Liver (tissue), 9 donors: Measurements from ENCODE around the gene MED10. TPM values are rescaled to one million over a fixed set of nuclear protein-coding genes. Genes with fewer than 3 reads are reported as not detected.

Source experiments
- DNase-seq: peaks from one replicate; pipeline ENCODE4 v3.0.0-alpha.2; 2017; ENCODE audit warnings: low spot score
- H3K27ac ChIP-seq, 2 donors: one replicate each; pipeline ENCODE4 v1.7.0; 2013; ENCODE audit warnings: inconsistent platforms in 2 of 2, low read length in 2 of 2, control low read depth in 1 of 2, low read depth in 1 of 2, mild to moderate bottlenecking in 1 of 2
- H3K27me3 ChIP-seq, 4 donors: one replicate each; pipeline versions ENCODE4 v1.6.1 to v1.7.0; 2013; ENCODE audit warnings: low read length in 3 of 4, inconsistent platforms in 1 of 4, mild to moderate bottlenecking in 1 of 4, moderate library complexity in 1 of 4; ENCODE audit not compliant: control insufficient read depth in 4 of 4, insufficient read depth in 4 of 4
- H3K36me3 ChIP-seq, 4 donors: one replicate each; pipeline versions ENCODE4 v1.6.1 to v1.7.0; 2013; ENCODE audit warnings: low read length in 3 of 4, mild to moderate bottlenecking in 3 of 4, low read depth in 1 of 4, moderate library complexity in 1 of 4; ENCODE audit not compliant: control insufficient read depth in 4 of 4, insufficient read depth in 3 of 4
- H3K4me1 ChIP-seq, 4 donors: one replicate each; pipeline versions ENCODE4 v1.6.1 to v1.7.0; 2013; ENCODE audit warnings: low read length in 3 of 4, mild to moderate bottlenecking in 3 of 4, moderate library complexity in 1 of 4; ENCODE audit not compliant: control insufficient read depth in 4 of 4, insufficient read depth in 4 of 4
- H3K4me3 ChIP-seq, 3 donors: one replicate each; pipeline versions ENCODE4 v1.6.1 to v1.7.0; 2013; ENCODE audit warnings: low read length in 3 of 3, control low read depth in 1 of 3, low read depth in 1 of 3, mild to moderate bottlenecking in 1 of 3
- H3K9ac ChIP-seq, 2 donors: one replicate each; pipeline ENCODE4 v1.7.0; 2013; ENCODE audit warnings: low read length in 2 of 2, mild to moderate bottlenecking in 2 of 2, moderate library complexity in 2 of 2, control low read depth in 1 of 2, low read depth in 1 of 2
- H3K9me3 ChIP-seq, 4 donors: one replicate each; pipeline versions ENCODE4 v1.6.1 to v1.7.0; 2013; ENCODE audit warnings: low read length in 3 of 4; ENCODE audit not compliant: control insufficient read depth in 4 of 4
- EGR1 ChIP-seq, 2 donors: IDR thresholded peaks; 2 replicates each; pipeline ENCODE4 v1.6.1; 2016 to 2018; ENCODE audit warnings: antibody characterized with exemption in 2 of 2, low read depth in 2 of 2
- FOXA1 ChIP-seq: IDR thresholded peaks from 2 replicates; pipeline ENCODE4 v1.6.1; 2016; ENCODE audit warnings: antibody characterized with exemption
- FOXA2 ChIP-seq: IDR thresholded peaks from 2 replicates; pipeline ENCODE4 v1.6.1; 2016; ENCODE audit warnings: antibody characterized with exemption
- GABPA ChIP-seq, 2 donors: IDR thresholded peaks in 1 of 2; conservative IDR thresholded peaks in 1 of 2; 2 replicates each; pipeline ENCODE4 v1.6.1; 2016; ENCODE audit warnings: antibody characterized with exemption in 2 of 2, mild to moderate bottlenecking in 1 of 2, moderate library complexity in 1 of 2
- HNF4A ChIP-seq, 2 donors: conservative IDR thresholded peaks; 2 replicates each; pipeline ENCODE4 v1.6.1; 2016; ENCODE audit warnings: antibody characterized with exemption in 2 of 2, mild to moderate bottlenecking in 2 of 2
- HNF4G ChIP-seq: IDR thresholded peaks from 2 replicates; pipeline ENCODE4 v1.6.1; 2016; ENCODE audit warnings: antibody characterized with exemption
- JUND ChIP-seq, 2 donors: IDR thresholded peaks; 2 replicates each; pipeline ENCODE4 v1.6.1; 2016; ENCODE audit warnings: antibody characterized with exemption in 2 of 2
- NR2F2 ChIP-seq: IDR thresholded peaks from 2 replicates; pipeline ENCODE4 v1.6.1; 2016; ENCODE audit warnings: antibody characterized with exemption
- RAD21 ChIP-seq, 2 donors: IDR thresholded peaks; 2 replicates each; pipeline ENCODE4 v1.6.1; 2016; ENCODE audit warnings: antibody characterized with exemption in 2 of 2, mild to moderate bottlenecking in 2 of 2
- RXRA ChIP-seq, 2 donors: IDR thresholded peaks; 2 replicates each; pipeline ENCODE4 v1.6.1; 2017 to 2018; ENCODE audit warnings: antibody characterized with exemption in 2 of 2, mild to moderate bottlenecking in 1 of 2
- SP1 ChIP-seq: IDR thresholded peaks from 2 replicates; pipeline ENCODE4 v1.6.1; 2018; ENCODE audit warnings: antibody characterized with exemption, mild to moderate bottlenecking
- TAF1 ChIP-seq: conservative IDR thresholded peaks from 2 replicates; pipeline ENCODE4 v1.6.1; 2016; ENCODE audit warnings: antibody characterized with exemption, mild to moderate bottlenecking
- WGBS: extraction: QIAGEN DNeasy Blood & Tissue Kit; methylation state at CpG from one replicate; pipeline ENCODE4 v1.1.7; 2013; 5-methylcytosine and 5-hydroxymethylcytosine counted together
- polyA plus RNA-seq, 2 donors: library from polyadenylated mRNA; stranded (reverse) in 1 of 2; unstranded in 1 of 2; fragments of 200-250 nt in 1 of 2; fragments of >200 nt in 1 of 2; fragmentation: Nextera tagmentation in 1 of 2; extraction: Ambion mirVana in 1 of 2; gene quantifications; one replicate each; pipeline versions ENCODE4 v1.2.1 to v1.2.3, GENCODE V29; 2013 to 2015
- total RNA-seq, 2 donors: library from RNA; depleted of rRNA; stranded (reverse); fragments of >200 nt; gene quantifications; one replicate each; pipeline ENCODE4 v1.2.3, GENCODE V29; 2014
- TF ChIP-seq, protein P1 (sequence below): IDR thresholded peaks from 2 replicates; pipeline ENCODE4 v1.6.1; 2016; ENCODE audit warnings: antibody characterized with exemption, mild to moderate bottlenecking
- TF ChIP-seq, protein P2 (sequence below): IDR thresholded peaks from 2 replicates; pipeline ENCODE4 v1.6.1; 2016; ENCODE audit warnings: antibody characterized with exemption
- TF ChIP-seq, protein P3 (sequence below): IDR thresholded peaks from 2 replicates; pipeline ENCODE4 v1.6.1; 2016; ENCODE audit warnings: antibody characterized with exemption
- TF ChIP-seq, protein P4 (sequence below): IDR thresholded peaks from 2 replicates; pipeline ENCODE4 v1.6.1; 2016; ENCODE audit warnings: antibody characterized with exemption
- TF ChIP-seq, protein P5 (sequence below): fragments of 150-350 bp; IDR thresholded peaks from 2 replicates; pipeline ENCODE4 v1.5.1; 2017; ENCODE audit warnings: improper control_type of control experiment, low read depth, low read length; ENCODE audit not compliant: missing input control
- donor health status: healthy.
- donor health status: healthy.
- donor health status: healthy.
- donor health status: healthy.
- donor health status: healthy.

Gene MED10
- total and polyA plus RNA-seq, 4 donors: 6.1 to 31.5 (median 11.5) TPM

DNA sequence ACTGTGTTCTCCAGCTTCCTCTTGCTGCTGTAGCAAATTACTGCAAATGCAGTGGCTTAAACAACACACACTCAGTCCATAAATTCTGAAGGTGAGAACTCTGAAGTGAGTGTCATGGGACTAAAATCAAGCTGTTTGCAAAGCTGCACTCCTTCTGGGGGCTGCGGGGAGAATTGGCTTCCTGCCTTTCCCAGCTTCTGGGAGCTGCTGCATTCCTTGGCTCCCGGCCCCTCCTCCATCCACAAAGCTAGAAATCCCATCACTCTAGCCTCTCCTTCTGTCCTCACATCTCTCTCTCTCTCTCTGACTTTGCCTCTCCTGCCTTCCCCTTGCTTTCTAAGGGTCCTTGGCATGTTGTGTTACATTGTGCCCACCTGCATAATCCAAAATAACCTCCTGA, 14.2 kb upstream of the MED10 start:
- Histone ChIP-seq H3K36me3 (no peaks in the 10 kb centered on the region), H3K9me3 (no peaks in the 10 kb centered on the region), H3K4me3 (no peak overlapping the region), H3K9ac (no peak overlapping the region), H3K4me1 (no peaks in the 10 kb centered on the region), H3K27ac (no peak overlapping the region), H3K27me3 (peaks cover 0 to 4% (median 0%) of the 10 kb centered on the region in 4 donors)
- no peak for DNase-seq
- no peak for TF ChIP-seq NR2F2
- TF ChIP-seq, protein P1, sequence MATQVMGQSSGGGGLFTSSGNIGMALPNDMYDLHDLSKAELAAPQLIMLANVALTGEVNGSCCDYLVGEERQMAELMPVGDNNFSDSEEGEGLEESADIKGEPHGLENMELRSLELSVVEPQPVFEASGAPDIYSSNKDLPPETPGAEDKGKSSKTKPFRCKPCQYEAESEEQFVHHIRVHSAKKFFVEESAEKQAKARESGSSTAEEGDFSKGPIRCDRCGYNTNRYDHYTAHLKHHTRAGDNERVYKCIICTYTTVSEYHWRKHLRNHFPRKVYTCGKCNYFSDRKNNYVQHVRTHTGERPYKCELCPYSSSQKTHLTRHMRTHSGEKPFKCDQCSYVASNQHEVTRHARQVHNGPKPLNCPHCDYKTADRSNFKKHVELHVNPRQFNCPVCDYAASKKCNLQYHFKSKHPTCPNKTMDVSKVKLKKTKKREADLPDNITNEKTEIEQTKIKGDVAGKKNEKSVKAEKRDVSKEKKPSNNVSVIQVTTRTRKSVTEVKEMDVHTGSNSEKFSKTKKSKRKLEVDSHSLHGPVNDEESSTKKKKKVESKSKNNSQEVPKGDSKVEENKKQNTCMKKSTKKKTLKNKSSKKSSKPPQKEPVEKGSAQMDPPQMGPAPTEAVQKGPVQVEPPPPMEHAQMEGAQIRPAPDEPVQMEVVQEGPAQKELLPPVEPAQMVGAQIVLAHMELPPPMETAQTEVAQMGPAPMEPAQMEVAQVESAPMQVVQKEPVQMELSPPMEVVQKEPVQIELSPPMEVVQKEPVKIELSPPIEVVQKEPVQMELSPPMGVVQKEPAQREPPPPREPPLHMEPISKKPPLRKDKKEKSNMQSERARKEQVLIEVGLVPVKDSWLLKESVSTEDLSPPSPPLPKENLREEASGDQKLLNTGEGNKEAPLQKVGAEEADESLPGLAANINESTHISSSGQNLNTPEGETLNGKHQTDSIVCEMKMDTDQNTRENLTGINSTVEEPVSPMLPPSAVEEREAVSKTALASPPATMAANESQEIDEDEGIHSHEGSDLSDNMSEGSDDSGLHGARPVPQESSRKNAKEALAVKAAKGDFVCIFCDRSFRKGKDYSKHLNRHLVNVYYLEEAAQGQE: no peak
- TF ChIP-seq HNF4A (conservative IDR thresholded peaks at IDR 0.05): no peak
- TF ChIP-seq EGR1 (IDR thresholded peaks at IDR 0.05; ENCODE audit: low read depth in 2 of 2): no peak
- TF ChIP-seq, protein P2, sequence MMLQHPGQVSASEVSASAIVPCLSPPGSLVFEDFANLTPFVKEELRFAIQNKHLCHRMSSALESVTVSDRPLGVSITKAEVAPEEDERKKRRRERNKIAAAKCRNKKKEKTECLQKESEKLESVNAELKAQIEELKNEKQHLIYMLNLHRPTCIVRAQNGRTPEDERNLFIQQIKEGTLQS: no peak
- no peak for TF ChIP-seq FOXA2
- TF ChIP-seq JUND (IDR thresholded peaks at IDR 0.05): no peak
- TF ChIP-seq, protein P3, sequence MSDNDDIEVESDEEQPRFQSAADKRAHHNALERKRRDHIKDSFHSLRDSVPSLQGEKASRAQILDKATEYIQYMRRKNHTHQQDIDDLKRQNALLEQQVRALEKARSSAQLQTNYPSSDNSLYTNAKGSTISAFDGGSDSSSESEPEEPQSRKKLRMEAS: no peak
- WGBS: 42% methylated on average over 2 of the region's 2 CpGs

DNA sequence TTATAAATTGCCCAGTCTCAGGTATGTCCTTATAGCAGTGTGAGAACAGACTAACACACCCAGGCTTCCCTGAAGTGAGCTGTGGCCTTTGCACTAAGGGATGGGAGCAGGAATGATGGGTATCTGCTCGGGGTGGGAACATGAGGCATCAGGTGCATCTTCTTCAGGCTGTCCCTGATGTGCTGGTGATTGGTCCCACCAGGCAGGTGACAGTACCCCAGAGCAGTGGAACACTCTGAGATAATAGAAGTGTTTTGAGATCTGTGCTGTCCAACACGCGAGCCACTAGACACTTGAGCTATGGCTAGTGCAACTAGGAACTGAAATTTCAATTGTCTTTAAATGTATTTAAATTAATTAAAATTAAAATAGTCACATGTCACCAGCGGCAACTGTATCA, 12.8 kb upstream of the MED10 start:
- Histone ChIP-seq H3K9me3 (no peaks in the 10 kb centered on the region), H3K27me3 (peaks cover 0 to 4% (median 0%) of the 10 kb centered on the region in 4 donors), H3K9ac (no peak overlapping the region), H3K27ac (no peak overlapping the region), H3K36me3 (no peaks in the 10 kb centered on the region), H3K4me3 (no peak overlapping the region), H3K4me1 (no peaks in the 10 kb centered on the region)
- TF ChIP-seq, protein P2: no peak
- TF ChIP-seq FOXA2 (no peak), GABPA (IDR thresholded peaks at IDR 0.05 in 1 of 2, conservative IDR thresholded peaks at IDR 0.05 in 1 of 2) (no peak), TAF1 (no peak), HNF4G (no peak), EGR1 (IDR thresholded peaks at IDR 0.05; ENCODE audit: low read depth in 2 of 2) (no peak), RAD21 (IDR thresholded peaks at IDR 0.05) (no peak), SP1 (no peak), HNF4A (conservative IDR thresholded peaks at IDR 0.05) (no peak), JUND (IDR thresholded peaks at IDR 0.05) (no peak), RXRA (IDR thresholded peaks at IDR 0.05) (no peak), NR2F2 (no peak), FOXA1 (no peak)
- TF ChIP-seq, protein P4, sequence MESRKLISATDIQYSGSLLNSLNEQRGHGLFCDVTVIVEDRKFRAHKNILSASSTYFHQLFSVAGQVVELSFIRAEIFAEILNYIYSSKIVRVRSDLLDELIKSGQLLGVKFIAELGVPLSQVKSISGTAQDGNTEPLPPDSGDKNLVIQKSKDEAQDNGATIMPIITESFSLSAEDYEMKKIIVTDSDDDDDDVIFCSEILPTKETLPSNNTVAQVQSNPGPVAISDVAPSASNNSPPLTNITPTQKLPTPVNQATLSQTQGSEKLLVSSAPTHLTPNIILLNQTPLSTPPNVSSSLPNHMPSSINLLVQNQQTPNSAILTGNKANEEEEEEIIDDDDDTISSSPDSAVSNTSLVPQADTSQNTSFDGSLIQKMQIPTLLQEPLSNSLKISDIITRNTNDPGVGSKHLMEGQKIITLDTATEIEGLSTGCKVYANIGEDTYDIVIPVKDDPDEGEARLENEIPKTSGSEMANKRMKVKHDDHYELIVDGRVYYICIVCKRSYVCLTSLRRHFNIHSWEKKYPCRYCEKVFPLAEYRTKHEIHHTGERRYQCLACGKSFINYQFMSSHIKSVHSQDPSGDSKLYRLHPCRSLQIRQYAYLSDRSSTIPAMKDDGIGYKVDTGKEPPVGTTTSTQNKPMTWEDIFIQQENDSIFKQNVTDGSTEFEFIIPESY: no peak
- TF ChIP-seq, protein P5, sequence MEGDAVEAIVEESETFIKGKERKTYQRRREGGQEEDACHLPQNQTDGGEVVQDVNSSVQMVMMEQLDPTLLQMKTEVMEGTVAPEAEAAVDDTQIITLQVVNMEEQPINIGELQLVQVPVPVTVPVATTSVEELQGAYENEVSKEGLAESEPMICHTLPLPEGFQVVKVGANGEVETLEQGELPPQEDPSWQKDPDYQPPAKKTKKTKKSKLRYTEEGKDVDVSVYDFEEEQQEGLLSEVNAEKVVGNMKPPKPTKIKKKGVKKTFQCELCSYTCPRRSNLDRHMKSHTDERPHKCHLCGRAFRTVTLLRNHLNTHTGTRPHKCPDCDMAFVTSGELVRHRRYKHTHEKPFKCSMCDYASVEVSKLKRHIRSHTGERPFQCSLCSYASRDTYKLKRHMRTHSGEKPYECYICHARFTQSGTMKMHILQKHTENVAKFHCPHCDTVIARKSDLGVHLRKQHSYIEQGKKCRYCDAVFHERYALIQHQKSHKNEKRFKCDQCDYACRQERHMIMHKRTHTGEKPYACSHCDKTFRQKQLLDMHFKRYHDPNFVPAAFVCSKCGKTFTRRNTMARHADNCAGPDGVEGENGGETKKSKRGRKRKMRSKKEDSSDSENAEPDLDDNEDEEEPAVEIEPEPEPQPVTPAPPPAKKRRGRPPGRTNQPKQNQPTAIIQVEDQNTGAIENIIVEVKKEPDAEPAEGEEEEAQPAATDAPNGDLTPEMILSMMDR: no peak
- TF ChIP-seq, protein P1: no peak
- WGBS: 78% methylated on average over 4 of the region's 4 CpGs
- DNase-seq: no peak
